Endothelial cell of umbilical vein (primary cell): ENCODE results near the gene FEN1. TPM values are rescaled to one million over a fixed set of nuclear protein-coding genes. Genes with fewer than 3 reads are reported as not detected.

ENCODE experiments used
- BruUV-seq: library from RNA; stranded (reverse); fragments of 400-500 nt; replicated peaks from 2 replicates; lab custom pipeline; 2021; lab: Mats Ljungman, UMichigan
- CTCF ChIA-PET: fragments of 300-600, 350-600 bp; sonication (Branson Sonifier 250); formaldehyde crosslinking; loops from one replicate; lab custom pipeline; 2021; ENCODE audit warnings: antibody characterized with exemption, inconsistent platforms; lab: Charles Lee
- POLR2A ChIA-PET: fragments of 300-600, 350-600 bp; sonication (Branson Sonifier 250); formaldehyde crosslinking; loops from one replicate; lab custom pipeline; 2021; ENCODE audit warnings: antibody characterized with exemption, inconsistent platforms; lab: Charles Lee
- DNase-seq: peaks from one replicate; pipeline ENCODE4 v3.0.0-alpha.2; 2011; ENCODE audit warnings: low read depth, low spot score
- FAIRE-seq: peaks from 2 replicates; lab custom pipeline; 2011; peaks lifted over from hg19 to GRCh38; lab: Jason Lieb, UNC
- H2AFZ ChIP-seq: 2 replicates; pipeline ENCODE4 v1.6.0; 2012; ENCODE audit warnings: low read depth, low read length, control low read depth, inconsistent platforms
- H3K27ac ChIP-seq: 2 replicates; pipeline ENCODE4 v1.5.1; 2011; ENCODE audit warnings: low read depth, mild to moderate bottlenecking, control low read depth, low read length, moderate library complexity; ENCODE audit not compliant: insufficient read depth
- H3K27me3 ChIP-seq, 2 experiments: 2 replicates each; pipeline versions ENCODE4 v1.6.0 to v1.6.1; 2011; ENCODE audit warnings: low read length in 2 of 2, mixed read lengths in 1 of 2; ENCODE audit not compliant: control insufficient read depth in 2 of 2, insufficient read depth in 2 of 2
- H3K36me3 ChIP-seq, 2 experiments: 2 replicates in 1 of 2; 3 replicates in 1 of 2; pipeline ENCODE4 v1.5.1; 2011; ENCODE audit warnings: low read length in 2 of 2, mild to moderate bottlenecking in 1 of 2, moderate library complexity in 1 of 2; ENCODE audit not compliant: control insufficient read depth in 2 of 2, insufficient read depth in 2 of 2; ENCODE audit errors: extremely low read depth in 1 of 2
- H3K4me1 ChIP-seq: 3 replicates; pipeline ENCODE4 v1.5.1; 2011; ENCODE audit warnings: mild to moderate bottlenecking, low read length; ENCODE audit not compliant: control insufficient read depth, insufficient read depth; ENCODE audit errors: extremely low read depth
- H3K4me2 ChIP-seq: 2 replicates; pipeline ENCODE4 v1.6.1; 2011; ENCODE audit warnings: low read length, control low read depth, mixed read lengths; ENCODE audit not compliant: insufficient read depth
- H3K4me3 ChIP-seq, 3 experiments: fragments of 200-600 bp in 1 of 3; sonication (generic), shearing (Covaris generic) in 1 of 3; replicated peaks in 1 of 3; 2 replicates each; pipeline ENCODE4 v1.5.1; 2011 to 2016; ENCODE audit warnings: control low read depth in 3 of 3, low read length in 3 of 3, mild to moderate bottlenecking in 2 of 3, inconsistent platforms in 1 of 3, low read depth in 1 of 3, moderate library complexity in 1 of 3; ENCODE audit not compliant: insufficient read depth in 1 of 3
- H3K79me2 ChIP-seq: 2 replicates; pipeline ENCODE4 v1.6.0; 2012; ENCODE audit warnings: low read length, inconsistent platforms; ENCODE audit not compliant: control insufficient read depth, insufficient read depth
- H3K9ac ChIP-seq: replicated peaks from 2 replicates; pipeline ENCODE3; 2011; ENCODE audit warnings: low read length, control low read depth; ENCODE audit not compliant: insufficient read depth; ENCODE audit errors: extremely low read depth
- H3K9me1 ChIP-seq: replicated peaks from 3 replicates; pipeline ENCODE4 v1.6.0; 2011; ENCODE audit warnings: mild to moderate bottlenecking, low read length; ENCODE audit not compliant: control insufficient read depth, insufficient read depth; ENCODE audit errors: extremely low read depth
- H3K9me3 ChIP-seq: replicated peaks from 2 replicates; pipeline ENCODE4 v1.5.1; 2012; ENCODE audit warnings: low read length, inconsistent platforms; ENCODE audit not compliant: control insufficient read depth, insufficient read depth
- H4K20me1 ChIP-seq: replicated peaks from 2 replicates; pipeline ENCODE3; 2011; ENCODE audit warnings: mild to moderate bottlenecking, low read length; ENCODE audit not compliant: control insufficient read depth, insufficient read depth; ENCODE audit errors: extremely low read depth
- CTCF ChIP-seq, 2 donors: IDR thresholded peaks; 1 replicate in 1 of 2; 2 replicates in 1 of 2; pipeline ENCODE4 v1.5.1; 2011; ENCODE audit warnings: low read length in 2 of 2, mild to moderate bottlenecking in 2 of 2, moderate library complexity in 2 of 2, control low read depth in 1 of 2, inconsistent platforms in 1 of 2, low read depth in 1 of 2; ENCODE audit not compliant: insufficient read depth in 1 of 2; ENCODE audit errors: extremely low read depth in 1 of 2
- EZH2 ChIP-seq: IDR thresholded peaks from 2 replicates; pipeline ENCODE4 v1.6.1; 2012; ENCODE audit warnings: borderline replicate concordance, low read depth, mild to moderate bottlenecking, moderate library complexity, low read length, inconsistent platforms; ENCODE audit not compliant: severe bottlenecking
- FOS ChIP-seq: IDR thresholded peaks from 2 replicates; pipeline ENCODE4 v1.6.1; 2011; ENCODE audit warnings: mild to moderate bottlenecking, low read length, moderate library complexity, borderline replicate concordance; ENCODE audit not compliant: insufficient read depth
- GATA2 ChIP-seq: IDR thresholded peaks from 2 replicates; pipeline ENCODE4 v1.7.0; 2011; ENCODE audit warnings: low read depth, mild to moderate bottlenecking, moderate library complexity, mixed read lengths, low read length; ENCODE audit not compliant: insufficient read length, insufficient read depth
- JUN ChIP-seq: IDR thresholded peaks from 2 replicates; pipeline ENCODE4 v1.6.1; 2011; ENCODE audit warnings: borderline replicate concordance, low read depth; ENCODE audit not compliant: insufficient read length, insufficient read depth
- MYC ChIP-seq: IDR thresholded peaks from one replicate; pipeline ENCODE4 v1.6.1; 2011; ENCODE audit warnings: mild to moderate bottlenecking, low read depth, low read length
- POLR2A ChIP-seq: IDR thresholded peaks from 2 replicates; pipeline ENCODE4 v1.6.1; 2012; ENCODE audit warnings: low read depth, mild to moderate bottlenecking, control low read depth, low read length
- POLR2AphosphoS5 ChIP-seq: IDR thresholded peaks from 2 replicates; pipeline ENCODE4 v1.6.1; 2012; ENCODE audit warnings: low read depth, mild to moderate bottlenecking, control low read depth, low read length, moderate library complexity; ENCODE audit not compliant: insufficient read depth
- dilution Hi-C: fragments of 300-500 bp; cut with MboI; formaldehyde crosslinking; loops from one replicate; pipeline ENCODE4 v1.15.0; 2019; ENCODE audit warnings: low sequenced_read_pairs; ENCODE audit not compliant: extremely low pct_ligation_motif_present
- intact Hi-C: fragments of 100-400 bp; cut with micrococcal nuclease; formaldehyde crosslinking; loops from one replicate; pipeline ENCODE4 v1.10.0; 2022
- polyA plus RNA-seq, 4 experiments: library from polyadenylated mRNA; depleted of rRNA in 3 of 4; stranded (reverse) in 3 of 4; unstranded in 1 of 4; fragments of >200 nt; gene quantifications; 2 replicates each; pipeline versions ENCODE4 v1.2.1 to v1.2.3, GENCODE V29; 2011 to 2012; ENCODE audit warnings: missing spikeins in 1 of 4
- total RNA-seq: library from RNA; stranded (reverse); gene quantifications from 2 replicates; pipeline ENCODE4 v1.2.3, GENCODE V29; 2021
- TF ChIP-seq, protein P1 (sequence below): IDR thresholded peaks from 2 replicates; pipeline ENCODE4 v1.6.1; 2011; ENCODE audit not compliant: insufficient read depth, insufficient read length

The FEN1 gene
- total and polyA plus RNA-seq, 2 donors (not counting 3 experiments of a cell fraction or from before 2014, with no cell fraction given) = 29.3 to 60.5 TPM

DNA sequence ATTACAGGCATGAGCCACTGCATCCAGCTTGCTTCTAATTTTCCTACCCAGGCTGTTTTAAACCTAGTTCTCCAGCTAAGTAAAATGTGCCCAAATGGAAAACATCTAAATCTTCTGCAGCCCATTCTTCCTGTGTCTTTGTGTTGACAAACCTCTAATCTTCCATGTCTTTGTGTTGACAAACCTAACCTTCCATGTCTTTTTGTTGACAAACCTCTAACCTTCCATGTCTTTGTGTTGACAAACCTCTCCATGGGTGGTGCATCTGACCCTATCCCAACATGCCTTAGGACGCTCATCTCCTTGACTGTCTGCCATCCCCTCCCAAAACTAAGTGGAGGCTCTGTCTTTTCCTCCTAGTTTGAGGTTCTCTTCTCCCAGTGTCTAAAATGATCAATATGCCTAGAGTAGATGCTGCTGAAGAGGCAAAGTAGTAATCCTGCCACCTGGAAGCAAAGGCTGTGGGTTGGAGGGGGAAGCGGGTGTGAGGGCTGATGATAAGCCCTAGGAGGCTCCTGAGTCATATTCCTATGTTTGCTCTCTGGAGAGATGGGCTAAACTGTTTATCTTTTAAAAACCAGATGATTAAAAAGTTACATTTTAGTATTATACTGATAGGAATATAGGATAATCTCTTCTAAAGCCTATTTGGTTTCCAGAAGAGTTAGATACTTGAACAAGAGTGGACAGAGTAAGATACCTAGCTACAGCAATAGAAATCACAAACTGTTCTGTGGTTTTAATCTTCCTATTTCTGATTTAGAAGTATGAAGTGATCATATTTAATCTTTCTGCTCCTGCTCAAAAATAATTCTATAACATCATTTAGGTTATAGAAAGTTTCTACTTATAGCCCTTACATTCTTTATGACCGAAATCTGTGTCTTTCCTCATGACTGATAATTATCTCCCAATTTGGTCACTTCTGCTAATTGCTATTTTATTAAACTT, 7.9 kb downstream of the FEN1 start:
- no peak for DNase-seq
- Histone ChIP-seq H3K4me1 (peaks cover 18% of the 10 kb centered on the region), H3K79me2 (peaks cover 25% of the 10 kb centered on the region), H3K27ac (no peak overlapping the region), H3K9me1 (no peaks in the 10 kb centered on the region), H4K20me1 (no peaks in the 10 kb centered on the region), H3K9ac (no peak overlapping the region), H3K36me3 (peaks cover 8 to 24% of the 10 kb centered on the region in 2 experiments), H3K9me3 (no peaks in the 10 kb centered on the region), H2AFZ (no peak overlapping the region), H3K27me3 (no peaks in the 10 kb centered on the region), H3K4me2 (no peak overlapping the region), H3K4me3 (no peak overlapping the region)
- ChIA-PET CTCF (interaction anchor here (1.3 to 4.3 kb wide), 8 partner anchors 13 to 307 kb away, joined by 3 to 134 read pairs (median 6); partner anchors contain the start of gene FADS2), POLR2A (interaction anchor here (0.8 kb wide), 1 partner anchor 15 kb away, joined by 3 read pairs; no protein-coding TSS in a partner anchor)
- no peak for FAIRE-seq
- dilution Hi-C loops (no loop called here), intact Hi-C loops (no loop called here)
- no TSS peak for BruUV-seq
- TF ChIP-seq CTCF (IDR thresholded peaks at IDR 0.05; ENCODE audit: extremely low read depth in 1 of 2, insufficient read depth in 1 of 2, low read depth in 1 of 2, low read length in 2 of 2) (no peak), POLR2A (no peak), MYC (no peak)

DNA sequence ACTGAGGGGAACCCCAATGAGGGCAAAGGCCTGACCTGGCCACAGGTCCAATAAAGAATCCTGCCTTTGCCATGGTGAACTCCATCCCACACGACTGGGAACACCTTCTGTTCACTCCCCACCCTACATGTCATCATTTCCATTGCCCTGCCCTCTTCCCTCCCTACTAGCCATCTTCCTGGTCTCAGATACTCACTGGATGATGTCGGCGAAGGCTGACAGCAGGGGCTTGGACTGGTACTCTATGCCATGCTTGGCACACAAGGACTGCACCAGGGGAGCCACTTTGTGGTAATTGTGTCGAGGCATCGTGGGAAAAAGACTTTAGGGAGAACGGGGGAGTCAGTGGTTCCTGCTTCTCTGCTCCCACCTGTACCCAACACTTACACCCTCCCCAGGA, 9.9 kb downstream of the FEN1 start:
- H2AFZ ChIP-seq = no peak overlapping the region
- H3K36me3 ChIP-seq = peaks cover 10 to 22% of the 10 kb centered on the region in 2 experiments
- no peak overlapping the region for H3K4me3 ChIP-seq
- no peak overlapping the region for H3K9ac ChIP-seq
- no peak overlapping the region for H3K4me2 ChIP-seq
- H3K9me1 ChIP-seq = no peaks in the 10 kb centered on the region
- peaks cover 11% of the 10 kb centered on the region for H3K79me2 ChIP-seq
- H3K27me3 ChIP-seq = no peaks in the 10 kb centered on the region
- H3K9me3 ChIP-seq = no peaks in the 10 kb centered on the region
- no TSS peak for BruUV-seq
- POLR2A ChIA-PET = no interaction called here
- dilution Hi-C loops (no loop called here), intact Hi-C loops (no loop called here)
- CTCF ChIA-PET = interaction anchor here (1.2 to 1.8 kb wide), 5 partner anchors 9 to 305 kb away, joined by 3 to 7 read pairs (median 4); partner anchors contain the start of gene FADS2
- H4K20me1 ChIP-seq = no peaks in the 10 kb centered on the region
- peaks cover 15% of the 10 kb centered on the region for H3K4me1 ChIP-seq
- DNase-seq (no peak), FAIRE-seq (no peak)
- TF ChIP-seq EZH2 (no peak), FOS (no peak), MYC (no peak), JUN (no peak), POLR2AphosphoS5 (no peak), POLR2A (no peak), CTCF (IDR thresholded peaks at IDR 0.05; ENCODE audit: extremely low read depth in 1 of 2, insufficient read depth in 1 of 2, low read depth in 1 of 2, low read length in 2 of 2) (no peak), GATA2 (no peak)
- TF ChIP-seq, protein P1, sequence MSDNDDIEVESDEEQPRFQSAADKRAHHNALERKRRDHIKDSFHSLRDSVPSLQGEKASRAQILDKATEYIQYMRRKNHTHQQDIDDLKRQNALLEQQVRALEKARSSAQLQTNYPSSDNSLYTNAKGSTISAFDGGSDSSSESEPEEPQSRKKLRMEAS = no peak
- H3K27ac ChIP-seq = no peak overlapping the region
